Right renal pelvis (tissue), 4 donors: ENCODE data around the gene KDM4C. TPM values are rescaled to one million over a fixed set of nuclear protein-coding genes. Genes with fewer than 3 reads are reported as not detected.
"Not testable (repeated sequence)": the region's sequence is repeated elsewhere in the genome, so short reads cannot be mapped to it uniquely, and the experiment has no call there.

Source experiments
- DNase-seq, 4 donors: peaks; one replicate each; pipeline ENCODE4 v3.0.0-alpha.2; 2013; ENCODE audit warnings: low read depth in 4 of 4, low spot score in 3 of 4, missing footprints in 1 of 4
- polyA plus RNA-seq, 4 donors: library from polyadenylated mRNA; unstranded; fragments of 120-200 nt; gene quantifications; one replicate each; pipeline ENCODE4 v1.2.1, GENCODE V29; 2013; ENCODE audit not compliant: insufficient read length in 4 of 4

KDM4C gene
- polyA plus RNA-seq, 4 donors, result 14.9 to 18.4 (median 15.9) TPM

DNA sequence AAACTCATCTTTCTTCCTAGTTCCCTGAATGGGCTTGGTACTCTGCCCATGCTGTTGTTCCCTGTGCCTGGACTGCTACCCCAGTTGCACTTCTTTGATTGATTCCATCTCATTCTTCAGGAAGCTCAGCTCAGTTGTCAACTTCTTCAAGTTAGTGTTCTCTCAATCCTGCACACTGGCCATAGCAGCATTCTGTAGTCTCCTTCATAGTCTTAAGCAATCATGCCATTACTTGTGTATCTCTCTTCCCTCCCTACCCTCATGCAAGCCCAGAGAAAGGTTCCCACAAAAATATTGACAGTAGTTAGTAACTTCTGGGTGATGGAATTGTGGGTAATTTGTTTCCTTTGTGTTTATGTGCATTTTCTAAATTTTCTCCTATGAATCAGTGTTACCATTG lies 5.5 kb downstream of the KDM4C start:
- DNase-seq, result no peak

DNA sequence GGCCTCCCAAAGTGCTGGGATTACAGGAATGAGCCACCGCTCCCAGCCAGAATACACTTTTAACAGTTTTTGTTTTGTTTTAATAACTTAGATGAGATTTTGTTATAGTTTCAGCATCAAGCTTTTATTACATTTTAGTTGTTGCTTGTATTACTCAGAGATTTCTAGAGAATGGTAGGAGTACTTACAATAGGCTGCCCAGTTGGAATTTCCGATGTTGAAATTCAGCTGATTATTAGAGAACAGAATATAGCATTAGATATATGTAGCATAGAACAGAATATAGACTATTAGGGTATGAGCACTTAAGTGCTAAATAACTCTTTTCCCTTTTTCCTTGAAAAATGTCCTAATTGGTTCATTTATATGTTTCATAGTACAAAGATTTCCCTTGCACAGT lies 6.2 kb downstream of the KDM4C start:
- DNase-seq, result no peak

DNA sequence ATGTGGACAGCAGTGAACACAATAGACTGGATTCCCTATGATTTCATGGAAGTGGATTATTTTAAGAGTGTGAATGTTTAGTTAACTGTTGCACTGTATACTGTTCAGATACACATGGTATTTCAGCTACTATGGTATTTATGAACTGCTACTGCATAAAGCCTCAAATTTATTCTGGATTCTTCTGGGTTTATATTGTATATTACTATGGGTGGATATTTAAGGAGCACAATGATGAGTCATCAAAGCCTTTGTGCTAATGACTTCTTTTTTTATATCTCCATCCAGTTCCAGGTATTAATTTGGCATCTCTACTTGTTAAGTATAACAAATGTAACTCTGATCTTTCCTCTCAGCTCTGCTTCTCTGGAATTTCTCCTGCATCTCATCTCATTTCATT lies 6.8 kb downstream of the KDM4C start:
- no peak for DNase-seq

DNA sequence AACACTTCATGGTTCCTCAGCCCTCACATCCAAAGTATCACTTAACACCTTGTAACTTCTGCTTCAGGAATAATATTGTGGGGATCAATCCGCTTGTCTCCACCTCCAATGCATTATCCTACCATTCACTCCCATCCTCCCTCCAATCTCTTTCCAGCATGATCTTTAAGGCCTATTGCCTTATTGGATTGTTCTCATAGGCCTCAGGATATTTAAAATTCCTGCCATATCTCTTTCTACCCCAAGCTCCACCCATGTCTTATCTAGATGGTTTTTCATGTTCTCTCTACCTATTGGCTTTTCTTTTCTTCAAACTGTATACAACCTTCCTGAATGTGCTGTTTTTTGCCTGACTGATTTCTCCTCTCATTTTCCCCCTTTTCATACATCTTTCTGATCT lies 7.2 kb downstream of the KDM4C start:
- DNase-seq, result no peak

DNA sequence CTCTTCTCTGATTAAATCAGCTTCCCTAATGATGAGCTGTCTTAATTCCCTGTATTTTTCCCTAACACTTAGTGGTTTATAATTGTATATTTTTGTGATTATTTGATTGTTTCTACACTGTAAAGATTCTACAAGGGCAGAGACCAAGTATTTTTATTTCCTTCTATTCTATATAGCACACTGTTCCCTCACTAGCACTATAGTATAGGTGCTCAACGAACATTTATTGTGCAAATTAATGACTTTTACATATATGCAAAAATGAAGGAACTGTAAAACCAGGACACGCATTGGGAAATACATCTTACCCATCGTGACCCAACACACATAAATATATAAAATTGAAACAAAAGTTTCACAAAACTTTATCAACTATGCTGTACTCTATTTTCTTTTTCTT lies 7.6 kb downstream of the KDM4C start:
- DNase-seq, result no peak

DNA sequence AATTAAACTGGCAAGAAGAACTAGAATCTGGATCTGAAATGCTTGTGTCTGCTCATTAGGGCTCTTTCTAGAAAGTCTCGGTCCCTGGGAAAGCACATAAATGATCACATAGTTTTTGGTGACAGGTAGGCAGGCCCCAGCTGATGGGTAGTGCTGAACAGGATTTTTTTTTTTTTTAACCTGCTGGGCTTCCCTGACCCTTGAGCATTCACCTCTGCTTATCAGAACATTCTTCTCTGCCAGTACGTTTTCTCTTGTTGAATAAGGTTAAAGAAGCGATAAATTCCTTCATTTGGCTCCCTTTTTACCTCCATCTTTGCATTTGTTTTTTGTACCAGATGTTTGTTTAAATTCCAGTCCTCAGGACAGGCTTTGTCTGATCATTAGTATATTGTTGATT lies 8.8 kb downstream of the KDM4C start:
- no peak for DNase-seq

DNA sequence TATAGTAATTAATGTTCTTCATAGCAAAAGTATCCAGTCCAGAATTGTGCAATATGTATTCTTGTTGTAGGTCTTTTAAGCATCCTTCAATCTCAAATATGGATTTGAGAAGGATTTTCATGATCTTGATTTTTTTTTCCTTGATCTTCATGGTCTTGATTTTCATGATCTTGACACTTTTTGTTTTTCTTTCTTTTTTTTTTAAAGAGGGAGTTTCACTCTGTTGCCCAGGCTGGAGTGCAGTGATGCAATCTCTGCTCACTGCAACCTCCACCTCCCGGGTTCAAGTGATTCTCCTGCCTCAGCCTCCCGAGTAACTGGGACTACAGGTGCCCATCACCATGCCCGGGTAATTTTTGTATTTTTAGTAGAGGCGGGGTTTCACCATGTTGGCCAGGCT lies 10.8 kb downstream of the KDM4C start:
- not testable (repeated sequence) for DNase-seq

DNA sequence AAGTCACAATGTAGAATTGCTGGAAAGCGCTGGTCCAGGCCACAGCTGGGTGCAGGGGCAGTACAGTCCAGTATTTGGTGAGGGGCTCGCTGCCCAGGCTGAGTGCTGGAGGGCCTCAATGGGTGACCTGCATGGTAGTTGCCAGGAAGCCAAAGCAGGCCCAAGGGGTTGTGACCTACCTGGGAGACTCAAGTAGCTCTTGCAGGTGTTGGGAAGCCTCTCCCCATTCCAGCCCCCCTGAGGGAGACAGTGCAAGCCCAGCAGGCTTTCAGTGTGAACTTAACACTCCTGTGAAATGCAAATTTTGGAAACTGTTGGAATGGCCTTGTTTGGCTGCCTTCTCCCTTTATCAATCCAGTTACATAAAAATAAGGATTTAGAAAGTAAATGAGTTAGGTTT lies 13.9 kb downstream of the KDM4C start:
- DNase-seq, result no peak

DNA sequence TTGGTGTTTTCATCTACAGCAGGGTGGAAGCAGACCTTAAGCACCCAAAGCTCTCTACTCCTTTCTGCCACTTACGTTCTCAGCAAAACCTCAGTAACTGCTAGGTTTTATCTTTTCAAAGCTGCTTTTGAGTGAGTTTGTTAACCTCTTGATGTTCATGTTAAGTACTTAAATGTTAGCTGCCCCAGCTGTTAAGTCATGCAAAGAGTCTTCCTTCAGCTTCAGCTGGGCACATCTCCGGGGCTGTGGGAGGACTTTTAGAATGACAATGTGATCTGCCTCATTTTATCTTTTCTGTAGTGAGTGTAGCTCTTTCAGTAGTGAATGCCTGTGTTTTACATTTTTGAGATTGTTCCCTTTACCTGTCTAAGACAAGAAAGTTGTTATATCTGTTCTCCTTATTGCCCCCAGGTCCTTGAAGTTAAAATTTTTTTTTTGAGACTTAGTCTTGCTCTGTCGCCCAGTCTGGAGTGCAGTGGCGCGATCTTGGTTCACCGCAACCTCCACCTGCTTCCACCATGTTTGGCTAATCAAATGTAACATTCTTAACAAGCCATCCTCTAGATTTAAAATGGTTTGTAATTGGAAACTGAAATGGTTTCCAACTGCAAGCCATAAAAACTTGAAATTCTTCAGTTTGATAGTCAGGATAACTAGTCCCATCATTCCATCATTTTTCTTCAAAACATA lies 19.6 kb downstream of the KDM4C start:
- no peak for DNase-seq

DNA sequence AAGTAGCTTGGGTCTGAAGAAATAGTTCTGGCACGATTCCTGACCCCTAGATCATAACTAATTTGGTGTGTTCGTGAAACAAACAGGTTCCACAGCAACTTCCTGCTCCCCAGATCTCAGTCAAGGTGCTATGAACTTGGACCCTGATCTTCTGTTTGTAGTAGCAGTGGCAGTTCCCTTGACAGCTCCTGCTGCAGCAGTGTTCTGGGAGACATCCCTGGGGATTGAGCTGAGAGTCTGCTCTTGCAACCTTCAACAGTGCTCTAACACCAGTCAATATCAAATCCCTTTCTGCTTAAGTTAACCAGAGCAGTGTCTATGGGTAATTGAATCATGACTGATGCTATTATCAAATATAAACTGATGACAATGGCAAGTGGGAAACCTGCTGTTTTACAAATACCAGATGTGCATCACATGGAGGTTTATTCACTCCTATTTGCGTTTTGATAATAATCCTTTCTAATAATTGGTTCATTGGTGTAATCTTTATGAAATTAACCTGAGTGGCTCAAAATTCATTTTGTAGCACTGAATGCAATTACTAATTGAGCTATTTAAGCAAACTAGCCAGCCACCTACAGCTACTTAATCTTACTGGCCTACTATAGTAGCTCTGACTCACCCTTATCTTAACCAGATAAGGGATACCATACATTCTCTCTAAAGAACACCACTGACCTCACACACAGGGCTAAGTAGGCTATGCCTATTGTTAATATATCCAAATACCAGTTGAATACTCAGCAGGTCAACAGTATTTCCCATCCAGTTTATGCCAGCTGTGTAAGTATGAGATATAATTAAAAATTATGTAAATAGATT lies 21.9 kb downstream of the KDM4C start:
- DNase-seq, result no peak

DNA sequence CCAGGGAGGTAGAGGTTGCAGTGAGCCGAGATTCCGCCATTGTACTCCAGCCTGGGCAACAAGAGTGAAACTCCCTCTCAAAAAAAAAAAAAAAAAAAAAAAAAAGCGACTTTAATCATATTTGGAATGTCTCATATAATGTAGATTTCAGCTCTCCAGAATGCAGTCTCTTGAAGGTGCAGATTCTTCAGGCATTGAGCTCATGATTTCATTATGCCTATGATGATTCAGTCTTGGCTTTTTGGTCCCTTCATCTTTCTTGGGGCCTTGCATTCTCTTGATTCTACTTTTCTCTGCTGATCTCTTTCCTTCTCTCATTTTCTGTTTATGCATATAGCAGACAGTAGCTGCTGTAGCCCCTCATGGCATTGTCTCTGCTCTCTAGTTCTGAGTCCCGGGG lies 22.9 kb downstream of the KDM4C start:
- DNase-seq, result no peak

DNA sequence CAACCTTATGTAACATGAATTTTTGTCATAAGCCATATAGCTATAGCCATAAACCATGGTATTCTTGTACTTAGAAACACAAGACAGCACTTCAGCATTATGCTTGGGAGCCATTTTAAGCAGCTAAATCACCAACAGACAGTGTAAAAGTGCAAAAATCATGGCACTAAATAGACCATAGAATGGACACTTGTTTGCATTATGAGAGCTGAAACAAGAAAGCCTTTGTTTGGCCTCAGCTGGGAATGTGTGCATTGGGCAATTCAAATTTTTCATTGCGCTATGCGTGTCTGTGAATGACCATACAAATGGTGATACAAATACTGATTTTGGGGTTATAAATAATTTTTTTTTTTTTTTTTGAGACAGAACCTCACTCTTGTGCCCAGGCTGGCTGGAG lies 23.7 kb downstream of the KDM4C start:
- DNase-seq, result no peak

DNA sequence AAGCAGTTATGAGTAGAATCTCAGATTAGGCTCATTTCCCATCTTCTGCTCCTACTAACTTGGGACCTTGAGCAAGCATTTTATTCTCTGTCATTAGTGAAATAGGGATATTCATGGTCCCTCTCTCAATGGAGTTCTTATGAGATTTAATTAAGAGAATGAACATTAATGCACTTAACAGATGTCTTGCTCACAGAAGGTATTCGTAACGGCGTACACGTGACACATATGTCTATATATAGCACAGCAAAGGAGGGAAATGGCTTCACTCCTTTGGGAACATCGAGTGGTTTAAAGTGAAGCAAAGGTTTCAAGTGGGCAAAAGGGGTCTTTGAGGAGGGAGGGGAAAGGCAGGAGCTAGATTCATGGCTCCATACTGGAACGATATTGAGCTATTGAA lies 24.6 kb downstream of the KDM4C start:
- DNase-seq, result no peak

DNA sequence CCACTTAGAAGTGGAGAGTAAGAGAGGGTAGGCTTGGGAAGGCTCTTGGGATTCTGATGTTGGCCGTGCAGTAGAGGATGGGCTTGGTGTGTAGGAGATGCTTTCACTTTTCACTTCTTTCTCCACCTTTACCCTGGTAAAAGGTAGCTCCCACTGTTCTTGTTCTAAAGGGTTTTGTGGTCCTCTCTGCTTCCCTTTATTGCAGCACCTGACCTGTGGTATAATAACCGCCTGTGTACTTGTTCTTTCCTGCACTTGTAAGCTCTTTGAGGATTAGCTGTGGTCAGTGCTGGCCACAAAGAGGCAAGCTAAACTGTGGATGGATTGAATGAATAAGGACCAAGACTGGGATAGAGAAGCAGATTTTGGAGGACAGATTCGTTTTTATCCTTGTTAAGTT lies 25.2 kb downstream of the KDM4C start:
- DNase-seq, result no peak

DNA sequence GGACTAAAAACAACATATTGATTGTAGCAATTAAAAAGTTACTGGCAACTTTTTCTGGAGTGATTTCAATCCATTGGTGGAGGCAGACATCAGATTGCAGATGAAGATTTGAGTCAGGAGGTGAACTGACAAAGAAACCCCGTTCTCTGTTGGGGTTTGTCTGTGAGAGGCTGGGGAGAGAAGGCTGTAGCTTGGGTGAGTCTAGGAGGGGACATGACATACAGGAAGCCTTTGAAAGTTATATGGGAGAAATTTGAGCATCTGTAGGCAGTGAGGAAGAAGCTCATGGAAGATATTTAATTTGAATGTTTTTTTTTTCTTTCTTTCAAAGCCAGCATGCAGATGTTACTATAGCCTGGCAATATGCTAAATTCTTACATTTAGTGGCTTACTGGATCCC lies 26.0 kb downstream of the KDM4C start:
- DNase-seq, result no peak

DNA sequence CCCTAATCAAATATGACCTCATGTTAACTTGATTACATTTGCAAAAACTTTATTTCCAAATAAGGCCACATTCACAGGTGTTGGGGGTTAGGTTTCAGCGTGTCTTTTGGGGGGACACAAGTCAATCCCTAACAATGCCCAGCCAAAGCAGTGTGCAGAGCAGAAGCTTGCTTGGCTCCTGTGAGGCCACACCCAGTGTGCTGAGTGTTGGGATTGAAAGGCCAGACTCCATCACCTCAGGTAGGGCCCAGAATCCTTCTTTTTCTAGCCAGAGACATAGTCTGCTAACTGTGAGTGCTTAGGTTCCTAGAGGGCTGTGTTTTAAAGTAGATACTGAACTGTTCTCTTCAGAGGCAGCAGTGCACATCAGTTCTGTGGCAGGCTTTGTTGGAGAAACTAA lies 27.9 kb downstream of the KDM4C start:
- DNase-seq, result no peak

DNA sequence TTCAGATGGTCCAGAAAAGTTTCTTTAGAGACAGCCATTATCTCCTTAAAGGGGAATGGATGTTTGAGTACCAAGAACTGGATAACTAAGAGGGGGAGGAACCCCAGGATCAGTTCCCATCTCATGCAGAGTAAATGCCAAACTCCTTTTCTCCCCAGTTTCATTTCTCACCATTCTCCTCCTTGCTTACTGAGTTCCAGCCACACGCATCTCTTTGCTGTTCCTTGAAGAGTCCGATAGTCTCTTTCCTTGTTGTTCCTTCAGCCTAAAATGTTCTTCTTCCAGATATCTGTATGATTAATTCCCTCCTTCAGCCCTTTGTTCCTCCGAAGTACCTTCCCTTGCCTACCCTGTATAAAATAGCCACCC lies 30.0 kb downstream of the KDM4C start:
- DNase-seq, result no peak

DNA sequence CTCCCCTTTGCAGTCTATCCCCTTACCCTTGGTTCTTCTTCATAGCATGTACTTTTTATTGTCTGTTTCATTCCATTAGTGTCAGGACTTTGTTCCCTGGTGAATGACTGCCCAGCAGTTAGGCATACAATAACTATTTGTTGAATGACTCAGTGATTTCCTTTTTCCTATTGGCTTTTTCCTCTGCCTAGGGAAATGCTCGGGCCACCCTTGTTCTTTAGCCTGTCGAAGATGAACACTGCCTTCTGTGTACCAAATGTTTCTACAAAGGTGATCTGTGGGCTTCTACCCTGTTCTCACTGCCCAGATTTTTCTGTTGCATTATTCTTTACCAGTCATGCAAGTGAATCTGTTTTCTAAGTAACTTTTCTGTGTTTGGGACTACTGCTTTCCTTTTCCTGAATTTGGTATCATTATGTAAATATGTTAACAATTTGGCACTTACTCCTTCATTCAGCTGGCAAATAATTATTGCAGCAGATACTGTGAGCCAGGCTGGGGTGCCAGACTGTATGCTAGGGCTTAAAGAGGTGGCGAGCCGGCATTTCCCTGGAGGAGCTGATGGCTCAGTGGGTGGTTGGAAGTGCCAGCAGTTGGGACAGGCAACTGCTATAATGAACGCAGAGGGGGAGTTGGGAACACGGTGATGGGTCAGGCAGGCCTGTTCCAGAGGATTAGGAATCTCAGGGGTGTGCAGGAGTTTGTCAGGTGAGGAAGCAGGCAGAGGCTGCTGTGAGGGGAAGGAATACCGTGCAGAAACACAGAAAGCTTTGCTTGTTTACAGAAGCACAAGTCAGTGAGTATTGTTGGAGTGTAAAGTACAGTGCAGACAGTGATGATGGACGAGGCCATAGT lies 30.6 kb downstream of the KDM4C start:
- no peak for DNase-seq

DNA sequence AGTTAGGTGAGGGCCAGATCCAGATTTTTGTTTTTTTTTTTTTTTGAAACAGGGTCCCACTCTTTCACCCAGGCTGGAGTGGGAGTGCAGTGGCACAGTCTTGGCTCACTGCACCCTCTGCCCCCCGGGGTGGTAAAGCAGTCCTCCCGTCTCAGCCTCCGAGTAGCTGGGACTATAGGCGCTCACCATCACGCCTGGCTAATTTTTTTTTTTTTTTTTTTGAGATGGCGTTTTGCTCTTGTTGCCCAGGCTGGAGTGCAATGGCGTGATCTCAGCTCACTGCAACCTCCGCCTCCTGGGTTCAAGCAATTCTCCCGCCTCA lies 31.2 kb downstream of the KDM4C start:
- not testable (repeated sequence) for DNase-seq

DNA sequence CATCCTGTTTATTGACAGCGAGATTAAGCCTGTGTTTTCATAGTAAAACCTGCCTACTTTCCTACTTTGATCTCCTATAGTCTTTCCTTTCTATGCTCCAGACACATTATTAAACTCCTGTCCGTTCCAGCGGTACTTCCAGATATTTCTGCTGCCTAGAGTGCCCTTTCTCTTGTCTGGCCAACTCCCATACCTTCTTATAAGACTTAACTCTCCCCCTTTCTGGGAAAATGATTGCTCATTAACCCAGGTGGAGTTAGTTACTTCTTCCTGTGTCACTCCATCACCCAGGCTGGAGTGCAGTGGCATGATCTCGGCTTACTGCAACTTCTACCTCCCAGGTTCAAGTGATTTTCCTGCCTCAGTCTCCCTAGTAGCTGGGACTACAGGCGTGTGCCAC lies 33.1 kb downstream of the KDM4C start:
- DNase-seq, result no peak

DNA sequence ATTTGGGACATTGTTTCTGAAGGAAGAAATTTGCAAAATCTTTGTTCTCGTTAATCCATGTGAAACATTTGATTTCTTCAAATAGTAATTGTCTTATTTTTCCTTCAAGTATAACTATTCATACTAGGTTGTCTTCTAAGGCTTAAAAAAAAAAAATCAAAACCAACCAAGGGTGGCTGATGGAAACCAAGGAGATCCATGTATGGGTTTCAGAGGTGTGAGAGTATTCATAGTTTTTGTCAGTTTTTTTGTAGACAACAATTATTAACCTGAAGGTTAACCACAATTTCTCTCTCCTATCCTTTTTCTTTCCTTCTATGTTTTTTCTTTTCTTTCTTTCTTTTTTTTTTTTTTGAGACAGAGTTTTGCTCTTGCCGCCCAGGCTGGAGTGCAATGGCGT lies 35.4 kb downstream of the KDM4C start:
- DNase-seq, result no peak

DNA sequence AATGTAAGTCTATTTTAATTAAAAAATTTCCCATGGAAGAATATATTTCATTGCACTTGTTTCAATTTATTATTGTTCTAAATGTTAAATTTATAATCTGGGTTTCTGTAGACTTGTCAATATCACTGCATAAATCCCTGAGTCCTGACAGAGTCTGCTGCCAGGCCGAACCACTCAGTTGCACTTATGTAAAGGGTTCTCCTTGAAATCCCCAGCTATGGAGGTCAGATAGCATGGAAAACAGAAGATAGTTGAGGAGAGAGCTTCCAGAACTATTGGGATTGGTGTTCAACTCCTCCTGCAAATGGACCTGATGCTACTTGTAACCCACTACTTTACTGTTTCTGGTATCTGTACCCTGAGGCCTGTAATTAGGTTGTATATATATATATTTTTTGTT lies 37.2 kb downstream of the KDM4C start:
- no peak for DNase-seq
